ENCODE measurements around the gene MT1F. TPM values are rescaled to one million over a fixed set of nuclear protein-coding genes. Genes with fewer than 3 reads are reported as not detected.

MT1F gene
- polyA plus RNA-seq, 3 donors, result 10.2 to 21.9 (median 13.6) TPM

- Histone ChIP-seq H3K4me1 (ENCODE audit: control insufficient read depth in 1 of 2, insufficient read depth in 2 of 2, low read length in 2 of 2) (peaks cover 6 to 8% of the 10 kb centered on the region in 2 donors), H4K20me1 (ENCODE audit: insufficient read depth, low read length) (no peaks in the 10 kb centered on the region), H3K27me3 (ENCODE audit: control insufficient read depth in 2 of 2, insufficient read depth in 2 of 2, low read length in 2 of 2) (peaks cover 96 to 99% of the 10 kb centered on the region in 2 donors), H2AFZ (ENCODE audit: insufficient read depth, low read depth, low read length, poor library complexity, severe bottlenecking) (peak within 1 kb of the TSS; percentile 53), H3K9ac (ENCODE audit: insufficient read depth, low read length, poor library complexity, severe bottlenecking) (no peak within 1 kb of the TSS), H3K36me3 (replicated peaks in 1 of 2; ENCODE audit: control insufficient read depth in 1 of 2, insufficient read depth in 2 of 2, low read length in 2 of 2) (no peaks in the 10 kb centered on the region), H3K79me2 (ENCODE audit: insufficient read depth, low read length) (no peaks in the 10 kb centered on the region), H3K9me3 (replicated peaks in 1 of 2; ENCODE audit: control insufficient read depth in 1 of 2, insufficient read depth in 1 of 2, low read length in 2 of 2) (peaks cover 0 to 54% of the 10 kb centered on the region in 2 donors), H3K4me3 (replicated peaks in 1 of 3; ENCODE audit: low read depth in 2 of 3, low read length in 3 of 3) (peak within 1 kb of the TSS in 1 of 3 experiments; percentile 43), H3K27ac (ENCODE audit: low read depth in 1 of 2, low read length in 2 of 2) (no peak within 1 kb of the TSS), H3K4me2 (replicated peaks; ENCODE audit: extremely low read depth, low read length, poor library complexity, severe bottlenecking) (peak within 1 kb of the TSS; percentile 55)
- H3K27ac Mint-ChIP-seq, result no peak within 1 kb of the TSS
- intact Hi-C loops (cut with micrococcal nuclease), result no loop called here
- peaks cover 0 to 5% of the 10 kb centered on the region in 2 donors for H3K36me3 Mint-ChIP-seq
- H3K9me3 Mint-ChIP-seq, result peaks cover 0 to 14% (median 9%) of the 10 kb centered on the region in 7 donors
- WGBS (ENCODE audit: insufficient coverage), result 4% methylated on average over 64 of the region's 68 CpGs
- DNase-seq, result no peak
- TF ChIP-seq CTCF (IDR thresholded peaks at IDR 0.05), result no peak
- H3K27me3 Mint-ChIP-seq (ENCODE audit: low read depth in 3 of 3), result peaks cover 92 to 99% (median 97%) of the 10 kb centered on the region in 3 donors
- H3K4me1 Mint-ChIP-seq, result peaks cover 20% of the 10 kb centered on the region
- H3K4me3 Mint-ChIP-seq, result peak within 1 kb of the TSS; percentile 59 to 91
Observed at GRCh38 chr16:56637814-56638750, 19.7 kb upstream of the MT1F start, which contains the start of gene MT1A. Gene MT1A (plus strand): TSS chr16:56638666. CDS start chr16:56638739, 73 bp downstream.

- Histone ChIP-seq H3K4me2 (replicated peaks; ENCODE audit: extremely low read depth, low read length, poor library complexity, severe bottlenecking) (no peak overlapping the region), H3K9ac (ENCODE audit: insufficient read depth, low read length, poor library complexity, severe bottlenecking) (no peak overlapping the region), H3K9me3 (replicated peaks in 1 of 2; ENCODE audit: control insufficient read depth in 1 of 2, insufficient read depth in 1 of 2, low read length in 2 of 2) (peaks cover 0 to 48% of the 10 kb centered on the region in 2 donors), H2AFZ (ENCODE audit: insufficient read depth, low read depth, low read length, poor library complexity, severe bottlenecking) (no peak overlapping the region), H3K27me3 (ENCODE audit: control insufficient read depth in 2 of 2, insufficient read depth in 2 of 2, low read length in 2 of 2) (peaks cover 91 to 99% of the 10 kb centered on the region in 2 donors), H3K36me3 (replicated peaks in 1 of 2; ENCODE audit: control insufficient read depth in 1 of 2, insufficient read depth in 2 of 2, low read length in 2 of 2) (no peaks in the 10 kb centered on the region), H4K20me1 (ENCODE audit: insufficient read depth, low read length) (no peaks in the 10 kb centered on the region), H3K79me2 (ENCODE audit: insufficient read depth, low read length) (no peaks in the 10 kb centered on the region), H3K4me3 (replicated peaks in 1 of 3; ENCODE audit: low read depth in 2 of 3, low read length in 3 of 3) (no peak overlapping the region), H3K27ac (ENCODE audit: low read depth in 1 of 2, low read length in 2 of 2) (no peak overlapping the region), H3K4me1 (ENCODE audit: control insufficient read depth in 1 of 2, insufficient read depth in 2 of 2, low read length in 2 of 2) (peaks cover 10 to 15% of the 10 kb centered on the region in 2 donors)
- no peak for DNase-seq
- no CpG with 5 or more reads among the region's 1 CpG for WGBS (ENCODE audit: insufficient coverage)
- intact Hi-C loops (cut with micrococcal nuclease), result no loop called here
- no peak for TF ChIP-seq CTCF (IDR thresholded peaks at IDR 0.05)
- H3K27ac Mint-ChIP-seq, result no peak overlapping the region
- peaks cover 27% of the 10 kb centered on the region for H3K4me1 Mint-ChIP-seq
- peak overlapping the region in 1 of 2 donors; percentile 91 for H3K4me3 Mint-ChIP-seq
- H3K9me3 Mint-ChIP-seq, result peaks cover 0 to 12% (median 9%) of the 10 kb centered on the region in 7 donors
- peaks cover 0 to 5% of the 10 kb centered on the region in 2 donors for H3K36me3 Mint-ChIP-seq
- peaks cover 89 to 99% (median 97%) of the 10 kb centered on the region in 3 donors for H3K27me3 Mint-ChIP-seq (ENCODE audit: low read depth in 3 of 3)
Observed at GRCh38 chr16:56639045-56639444, 18.7 kb upstream of the MT1F start.

Data from CD14-positive monocyte (primary cell).